Measurements from ENCODE around the gene COPZ1. TPM values are rescaled to one million over a fixed set of nuclear protein-coding genes. Genes with fewer than 3 reads are reported as not detected.

The COPZ1 gene
- total and polyA plus RNA-seq, 9 of the 15 experiments (the other 6 are each of a cell fraction or from before 2014, with no cell fraction given) = 137 to 487 (median 233) TPM

DNA sequence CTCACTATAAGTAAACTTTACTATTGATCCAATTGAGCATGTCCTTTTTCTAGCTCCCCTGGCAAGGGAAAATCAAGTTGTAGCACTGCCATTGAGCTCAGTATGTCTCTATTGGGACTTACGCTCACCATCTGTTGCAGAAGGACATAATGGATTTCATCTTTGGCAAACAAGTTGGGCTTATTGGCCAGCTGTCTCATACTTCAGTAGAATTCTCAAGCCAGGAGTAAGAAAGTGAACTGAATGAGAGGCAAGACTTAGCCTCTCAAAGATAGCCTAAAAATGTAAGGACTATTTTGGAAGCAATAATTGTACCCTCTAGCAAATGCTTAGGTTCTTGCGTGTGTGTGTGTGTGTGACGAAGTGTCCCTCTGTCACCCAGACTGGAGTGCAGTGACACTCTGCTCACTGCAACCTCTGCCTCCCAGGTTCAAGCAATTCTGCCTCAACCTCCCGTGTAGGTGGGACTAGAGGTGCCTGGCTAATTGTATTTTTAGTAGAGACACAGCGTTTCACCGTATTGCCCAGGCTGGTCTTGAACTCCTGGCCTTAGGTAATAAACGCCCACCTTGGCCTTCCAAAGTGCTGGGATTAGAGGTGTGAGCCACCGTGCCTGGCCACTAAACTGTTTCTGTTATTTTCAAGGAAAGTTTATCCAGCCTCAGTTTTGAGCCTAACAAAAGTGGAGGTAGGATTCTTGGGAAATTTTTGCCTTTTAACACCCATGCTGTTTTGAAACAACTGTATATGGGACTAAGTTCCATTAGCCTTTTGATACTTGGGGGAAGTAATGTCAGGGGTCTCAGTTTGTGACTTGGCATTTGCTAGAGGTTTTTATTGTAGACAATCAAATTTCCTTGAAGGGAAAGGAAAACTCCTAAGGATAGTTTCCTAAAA is 37.4 kb upstream of the COPZ1 start (continued):
- TF ChIP-seq, protein P1, sequence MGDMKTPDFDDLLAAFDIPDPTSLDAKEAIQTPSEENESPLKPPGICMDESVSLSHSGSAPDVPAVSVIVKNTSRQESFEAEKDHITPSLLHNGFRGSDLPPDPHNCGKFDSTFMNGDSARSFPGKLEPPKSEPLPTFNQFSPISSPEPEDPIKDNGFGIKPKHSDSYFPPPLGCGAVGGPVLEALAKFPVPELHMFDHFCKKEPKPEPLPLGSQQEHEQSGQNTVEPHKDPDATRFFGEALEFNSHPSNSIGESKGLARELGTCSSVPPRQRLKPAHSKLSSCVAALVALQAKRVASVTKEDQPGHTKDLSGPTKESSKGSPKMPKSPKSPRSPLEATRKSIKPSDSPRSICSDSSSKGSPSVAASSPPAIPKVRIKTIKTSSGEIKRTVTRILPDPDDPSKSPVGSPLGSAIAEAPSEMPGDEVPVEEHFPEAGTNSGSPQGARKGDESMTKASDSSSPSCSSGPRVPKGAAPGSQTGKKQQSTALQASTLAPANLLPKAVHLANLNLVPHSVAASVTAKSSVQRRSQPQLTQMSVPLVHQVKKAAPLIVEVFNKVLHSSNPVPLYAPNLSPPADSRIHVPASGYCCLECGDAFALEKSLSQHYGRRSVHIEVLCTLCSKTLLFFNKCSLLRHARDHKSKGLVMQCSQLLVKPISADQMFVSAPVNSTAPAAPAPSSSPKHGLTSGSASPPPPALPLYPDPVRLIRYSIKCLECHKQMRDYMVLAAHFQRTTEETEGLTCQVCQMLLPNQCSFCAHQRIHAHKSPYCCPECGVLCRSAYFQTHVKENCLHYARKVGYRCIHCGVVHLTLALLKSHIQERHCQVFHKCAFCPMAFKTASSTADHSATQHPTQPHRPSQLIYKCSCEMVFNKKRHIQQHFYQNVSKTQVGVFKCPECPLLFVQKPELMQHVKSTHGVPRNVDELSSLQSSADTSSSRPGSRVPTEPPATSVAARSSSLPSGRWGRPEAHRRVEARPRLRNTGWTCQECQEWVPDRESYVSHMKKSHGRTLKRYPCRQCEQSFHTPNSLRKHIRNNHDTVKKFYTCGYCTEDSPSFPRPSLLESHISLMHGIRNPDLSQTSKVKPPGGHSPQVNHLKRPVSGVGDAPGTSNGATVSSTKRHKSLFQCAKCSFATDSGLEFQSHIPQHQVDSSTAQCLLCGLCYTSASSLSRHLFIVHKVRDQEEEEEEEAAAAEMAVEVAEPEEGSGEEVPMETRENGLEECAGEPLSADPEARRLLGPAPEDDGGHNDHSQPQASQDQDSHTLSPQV (IDR thresholded peaks at IDR 0.05) = no peak
- TF ChIP-seq ZNF239 (CRISPR knock-in tag; IDR thresholded peaks at IDR 0.05) (no peak), ZFP36 (IDR thresholded peaks at IDR 0.05; ENCODE audit: low read depth, low read length, partially characterized antibody) (no peak), ZKSCAN8 (CRISPR knock-in tag; IDR thresholded peaks at IDR 0.05) (no peak), ETV5 (CRISPR knock-in tag; IDR thresholded peaks at IDR 0.05; ENCODE audit: low read depth) (no peak), NFATC3 (IDR thresholded peaks at IDR 0.05) (0 out of 2 replicates have a peak, but pooled peaks have one; percentile 30), PYGO2 (tag; IDR thresholded peaks at IDR 0.05) (no peak), ZNF316 (IDR thresholded peaks at IDR 0.05) (no peak), TARDBP (IDR thresholded peaks at IDR 0.05) (no peak), FOXK1 (CRISPR knock-in tag; IDR thresholded peaks at IDR 0.05; ENCODE audit: borderline replicate concordance) (peak; percentile 94; the same call in 1 of the 2 replicates), ZNF764 (CRISPR knock-in tag; IDR thresholded peaks at IDR 0.05; ENCODE audit: low read depth) (no peak), TEAD4 (IDR thresholded peaks at IDR 0.05; ENCODE audit: low read length) (peak; percentile 20; the same call in 1 of the 2 replicates), TEAD4 (CRISPR knock-in tag; IDR thresholded peaks at IDR 0.05; ENCODE audit: borderline replicate concordance) (no peak), MEF2A (IDR thresholded peaks at IDR 0.05; ENCODE audit: control insufficient read depth, low read depth, low read length) (no peak)
- TF ChIP-seq, protein P2, sequence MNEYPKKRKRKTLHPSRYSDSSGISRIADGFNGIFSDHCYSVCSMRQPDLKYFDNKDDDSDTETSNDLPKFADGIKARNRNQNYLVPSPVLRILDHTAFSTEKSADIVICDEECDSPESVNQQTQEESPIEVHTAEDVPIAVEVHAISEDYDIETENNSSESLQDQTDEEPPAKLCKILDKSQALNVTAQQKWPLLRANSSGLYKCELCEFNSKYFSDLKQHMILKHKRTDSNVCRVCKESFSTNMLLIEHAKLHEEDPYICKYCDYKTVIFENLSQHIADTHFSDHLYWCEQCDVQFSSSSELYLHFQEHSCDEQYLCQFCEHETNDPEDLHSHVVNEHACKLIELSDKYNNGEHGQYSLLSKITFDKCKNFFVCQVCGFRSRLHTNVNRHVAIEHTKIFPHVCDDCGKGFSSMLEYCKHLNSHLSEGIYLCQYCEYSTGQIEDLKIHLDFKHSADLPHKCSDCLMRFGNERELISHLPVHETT (CRISPR knock-in tag; conservative IDR thresholded peaks at IDR 0.05 in 1 of 2, IDR thresholded peaks at IDR 0.05 in 1 of 2) = peak in 1 of 2 experiments; percentile 44; a peak in 1 of 4 replicates
- TF ChIP-seq, protein P3, sequence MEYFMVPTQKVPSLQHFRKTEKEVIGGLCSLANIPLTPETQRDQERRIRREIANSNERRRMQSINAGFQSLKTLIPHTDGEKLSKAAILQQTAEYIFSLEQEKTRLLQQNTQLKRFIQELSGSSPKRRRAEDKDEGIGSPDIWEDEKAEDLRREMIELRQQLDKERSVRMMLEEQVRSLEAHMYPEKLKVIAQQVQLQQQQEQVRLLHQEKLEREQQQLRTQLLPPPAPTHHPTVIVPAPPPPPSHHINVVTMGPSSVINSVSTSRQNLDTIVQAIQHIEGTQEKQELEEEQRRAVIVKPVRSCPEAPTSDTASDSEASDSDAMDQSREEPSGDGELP (CRISPR knock-in tag; IDR thresholded peaks at IDR 0.05; ENCODE audit: borderline replicate concordance) = peak; percentile 53
- TF ChIP-seq, protein P4, sequence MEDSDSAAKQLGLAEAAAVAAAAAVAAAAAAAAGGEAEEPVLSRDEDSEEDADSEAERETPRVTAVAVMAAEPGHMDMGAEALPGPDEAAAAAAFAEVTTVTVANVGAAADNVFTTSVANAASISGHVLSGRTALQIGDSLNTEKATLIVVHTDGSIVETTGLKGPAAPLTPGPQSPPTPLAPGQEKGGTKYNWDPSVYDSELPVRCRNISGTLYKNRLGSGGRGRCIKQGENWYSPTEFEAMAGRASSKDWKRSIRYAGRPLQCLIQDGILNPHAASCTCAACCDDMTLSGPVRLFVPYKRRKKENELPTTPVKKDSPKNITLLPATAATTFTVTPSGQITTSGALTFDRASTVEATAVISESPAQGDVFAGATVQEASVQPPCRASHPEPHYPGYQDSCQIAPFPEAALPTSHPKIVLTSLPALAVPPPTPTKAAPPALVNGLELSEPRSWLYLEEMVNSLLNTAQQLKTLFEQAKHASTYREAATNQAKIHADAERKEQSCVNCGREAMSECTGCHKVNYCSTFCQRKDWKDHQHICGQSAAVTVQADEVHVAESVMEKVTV (CRISPR knock-in tag; IDR thresholded peaks at IDR 0.05) = 0 out of 2 replicates have a peak, but pooled peaks have one; percentile 11
